ENCODE results near the gene IGFBP2. TPM values are rescaled to one million over a fixed set of nuclear protein-coding genes. Genes with fewer than 3 reads are reported as not detected.

Gene IGFBP2
- total and polyA plus RNA-seq, 2 of the 13 experiments (the other 11 are each of a cell fraction or from before 2014, with no cell fraction given): 2.0 to 5.8 TPM

GRCh38 chr2:216615298-216616082, 17.7 kb upstream of the IGFBP2 start (continued):
- TF ChIP-seq TBX2 (CRISPR knock-in tag; IDR thresholded peaks at IDR 0.05; ENCODE audit: borderline replicate concordance): peak; percentile 80
- TF ChIP-seq, protein P1, sequence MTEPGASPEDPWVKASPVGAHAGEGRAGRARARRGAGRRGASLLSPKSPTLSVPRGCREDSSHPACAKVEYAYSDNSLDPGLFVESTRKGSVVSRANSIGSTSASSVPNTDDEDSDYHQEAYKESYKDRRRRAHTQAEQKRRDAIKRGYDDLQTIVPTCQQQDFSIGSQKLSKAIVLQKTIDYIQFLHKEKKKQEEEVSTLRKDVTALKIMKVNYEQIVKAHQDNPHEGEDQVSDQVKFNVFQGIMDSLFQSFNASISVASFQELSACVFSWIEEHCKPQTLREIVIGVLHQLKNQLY (CRISPR knock-in tag; IDR thresholded peaks at IDR 0.05): peak; percentile 55; the same call in 1 of the 2 replicates
- TF ChIP-seq SIX4 (CRISPR knock-in tag; IDR thresholded peaks at IDR 0.05): no peak
- TF ChIP-seq, protein P2, sequence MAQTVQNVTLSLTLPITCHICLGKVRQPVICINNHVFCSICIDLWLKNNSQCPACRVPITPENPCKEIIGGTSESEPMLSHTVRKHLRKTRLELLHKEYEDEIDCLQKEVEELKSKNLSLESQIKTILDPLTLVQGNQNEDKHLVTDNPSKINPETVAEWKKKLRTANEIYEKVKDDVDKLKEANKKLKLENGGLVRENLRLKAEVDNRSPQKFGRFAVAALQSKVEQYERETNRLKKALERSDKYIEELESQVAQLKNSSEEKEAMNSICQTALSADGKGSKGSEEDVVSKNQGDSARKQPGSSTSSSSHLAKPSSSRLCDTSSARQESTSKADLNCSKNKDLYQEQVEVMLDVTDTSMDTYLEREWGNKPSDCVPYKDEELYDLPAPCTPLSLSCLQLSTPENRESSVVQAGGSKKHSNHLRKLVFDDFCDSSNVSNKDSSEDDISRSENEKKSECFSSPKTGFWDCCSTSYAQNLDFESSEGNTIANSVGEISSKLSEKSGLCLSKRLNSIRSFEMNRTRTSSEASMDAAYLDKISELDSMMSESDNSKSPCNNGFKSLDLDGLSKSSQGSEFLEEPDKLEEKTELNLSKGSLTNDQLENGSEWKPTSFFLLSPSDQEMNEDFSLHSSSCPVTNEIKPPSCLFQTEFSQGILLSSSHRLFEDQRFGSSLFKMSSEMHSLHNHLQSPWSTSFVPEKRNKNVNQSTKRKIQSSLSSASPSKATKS (CRISPR knock-in tag; IDR thresholded peaks at IDR 0.05): no peak
- TF ChIP-seq CENPX (CRISPR knock-in tag; IDR thresholded peaks at IDR 0.05): no peak
- no peak for TF ChIP-seq ZNF761 (CRISPR knock-in tag; conservative IDR thresholded peaks at IDR 0.05)
- TF ChIP-seq, protein P3, sequence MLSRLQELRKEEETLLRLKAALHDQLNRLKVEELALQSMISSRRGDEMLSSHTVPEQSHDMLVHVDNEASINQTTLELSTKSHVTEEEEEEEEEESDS (CRISPR knock-in tag; IDR thresholded peaks at IDR 0.05; ENCODE audit: borderline replicate concordance): no peak
- TF ChIP-seq ESRRA (CRISPR knock-in tag; IDR thresholded peaks at IDR 0.05; ENCODE audit: low read depth): no peak
- no peak for TF ChIP-seq ZBTB46 (CRISPR knock-in tag; IDR thresholded peaks at IDR 0.05; ENCODE audit: borderline replicate concordance)
- no peak for TF ChIP-seq AGO1 (IDR thresholded peaks at IDR 0.05; ENCODE audit: low read depth, low read length, poor library complexity, severe bottlenecking)
- no peak for TF ChIP-seq MAFG (CRISPR knock-in tag; IDR thresholded peaks at IDR 0.05)
- TF ChIP-seq SRSF4 (IDR thresholded peaks at IDR 0.05; ENCODE audit: low read depth, low read length, poor library complexity, severe bottlenecking): no peak
- 0 out of 2 replicates have a peak, but pooled peaks have one; percentile 36 for TF ChIP-seq MTA1 (CRISPR knock-in tag; IDR thresholded peaks at IDR 0.05; ENCODE audit: borderline replicate concordance)
- TF ChIP-seq CREM (IDR thresholded peaks at IDR 0.05): 0 out of 2 replicates have a peak, but pooled peaks have one; percentile 5
- no peak for TF ChIP-seq CREM (CRISPR knock-in tag; IDR thresholded peaks at IDR 0.05)
- no peak for TF ChIP-seq ZNF703 (CRISPR knock-in tag; IDR thresholded peaks at IDR 0.05; ENCODE audit: borderline replicate concordance)
- TF ChIP-seq HOXD1 (CRISPR knock-in tag; IDR thresholded peaks at IDR 0.05): no peak
- no peak for TF ChIP-seq ZSCAN21 (CRISPR knock-in tag; IDR thresholded peaks at IDR 0.05; ENCODE audit: borderline replicate concordance)
- no peak for TF ChIP-seq ARID2 (CRISPR knock-in tag; IDR thresholded peaks at IDR 0.05; ENCODE audit: borderline replicate concordance)
- no peak for TF ChIP-seq ZNF576 (CRISPR knock-in tag; IDR thresholded peaks at IDR 0.05)
- no peak for TF ChIP-seq EED (CRISPR knock-in tag; IDR thresholded peaks at IDR 0.05)
- TF ChIP-seq FOXJ3 (CRISPR knock-in tag; IDR thresholded peaks at IDR 0.05; ENCODE audit: borderline replicate concordance): peak; percentile 41; the same call in 1 of the 2 replicates
- TF ChIP-seq ZNF260 (CRISPR knock-in tag; IDR thresholded peaks at IDR 0.05; ENCODE audit: borderline replicate concordance, low read depth): no peak
